Stimulated activated CD4-positive, alpha-beta T cell treated with anti-CD3 and anti-CD28 coated beads, Interleukin-4, amount 100 ng/mL, for 1 hour (primary cell): Measurements from ENCODE around the gene AK8.
A peak's percentile ranks its signal among the peaks of the same experiment; 100 is the strongest.

ENCODE experiments used
- DNase-seq: peaks from one replicate; pipeline ENCODE4 v3.0.0-alpha.2; 2020

Gene AK8

GRCh38 chr9:132877824-132878694 lies at the start of gene AK8:
AK8 (minus strand) TSS chr9:132878284; CDS start chr9:132878255, 29 bp downstream.
- DNase-seq = peak; percentile 78

GRCh38 chr9:132927704-132928103 lies 49.6 kb upstream of the AK8 start:
- DNase-seq = no peak

GRCh38 chr9:132923346-132923902 lies 45.3 kb upstream of the AK8 start:
- DNase-seq = no peak

GRCh38 chr9:132919614-132920268 lies 41.7 kb upstream of the AK8 start:
- no peak for DNase-seq

- DNase-seq = no peak
Measured at GRCh38 chr9:132914924-132915323, 36.8 kb upstream of the AK8 start.

GRCh38 chr9:132912131-132912530 lies 34.0 kb upstream of the AK8 start:
- no peak for DNase-seq

- no peak for DNase-seq
Measured at GRCh38 chr9:132910376-132910775, 32.3 kb upstream of the AK8 start.

- no peak for DNase-seq
Measured at GRCh38 chr9:132909311-132909710, 31.2 kb upstream of the AK8 start.

GRCh38 chr9:132908635-132909034 lies 30.6 kb upstream of the AK8 start:
- DNase-seq = no peak

- DNase-seq = no peak
Measured at GRCh38 chr9:132905726-132906125, 27.6 kb upstream of the AK8 start.

- DNase-seq = no peak
Measured at GRCh38 chr9:132903574-132904492, 25.7 kb upstream of the AK8 start.

GRCh38 chr9:132901858-132902831 lies 24.1 kb upstream of the AK8 start:
- DNase-seq = peak; percentile 65

GRCh38 chr9:132898051-132898450 lies 20.0 kb upstream of the AK8 start:
- DNase-seq = no peak

- no peak for DNase-seq
Measured at GRCh38 chr9:132896906-132897305, 18.8 kb upstream of the AK8 start.

- no peak for DNase-seq
Measured at GRCh38 chr9:132896264-132896663, 18.2 kb upstream of the AK8 start.

- DNase-seq = no peak
Measured at GRCh38 chr9:132894862-132895835, 17.1 kb upstream of the AK8 start.

- no peak for DNase-seq
Measured at GRCh38 chr9:132894346-132894745, 16.3 kb upstream of the AK8 start.

- DNase-seq = no peak
Measured at GRCh38 chr9:132892400-132892799, 14.3 kb upstream of the AK8 start.

- DNase-seq = no peak
Measured at GRCh38 chr9:132888151-132888550, 10.1 kb upstream of the AK8 start.
